Activated CD4-positive, alpha-beta memory T cell treated with anti-CD3 and anti-CD28 coated beads, Interleukin-2, amount 10 ng/mL, durations not matched to agents 7 days and 5 days (primary cell): ENCODE data around the gene MINDY4B. TPM values are rescaled to one million over a fixed set of nuclear protein-coding genes. Genes with fewer than 3 reads are reported as not detected.
"Not testable (repeated sequence)": the region's sequence is repeated elsewhere in the genome, so short reads cannot be mapped to it uniquely, and the experiment has no call there.

Experiments used
- CTCF ChIA-PET: fragments of 350-600 bp; sonication (Branson Sonifier 250); formaldehyde crosslinking; loops from one replicate; lab custom pipeline; 2021; ENCODE audit warnings: antibody characterized with exemption, inconsistent platforms; lab: Charles Lee
- POLR2A ChIA-PET: fragments of 350-600 bp; sonication (Branson Sonifier 250); formaldehyde crosslinking; loops from one replicate; lab custom pipeline; 2021; ENCODE audit warnings: antibody characterized with exemption; lab: Charles Lee
- DNase-seq: peaks from one replicate; pipeline ENCODE4 v3.0.0-alpha.2; 2020
- H3K27ac Mint-ChIP-seq: one replicate; pipeline ENCODE4 v1.8.0; 2021; ENCODE audit warnings: mild to moderate bottlenecking, mixed read lengths
- H3K27me3 Mint-ChIP-seq: one replicate; pipeline ENCODE4 v1.8.0; 2021; ENCODE audit warnings: mixed read lengths
- H3K36me3 Mint-ChIP-seq: one replicate; pipeline ENCODE4 v1.8.0; 2021; ENCODE audit warnings: low read depth, mixed read lengths
- H3K4me1 Mint-ChIP-seq: one replicate; pipeline ENCODE4 v1.8.0; 2021; ENCODE audit warnings: mixed read lengths
- H3K4me3 Mint-ChIP-seq: one replicate; pipeline ENCODE4 v1.8.0; 2021; ENCODE audit warnings: mild to moderate bottlenecking, mixed read lengths
- H3K9me3 Mint-ChIP-seq: one replicate; pipeline ENCODE4 v1.8.0; 2021; ENCODE audit warnings: mixed read lengths
- total RNA-seq, 2 experiments: library from RNA; stranded (reverse); gene quantifications; one replicate each; pipeline ENCODE4 v1.2.3, GENCODE V29; 2021

Gene MINDY4B
- total RNA-seq, 2 experiments from 2014 or later = not detected

DNA sequence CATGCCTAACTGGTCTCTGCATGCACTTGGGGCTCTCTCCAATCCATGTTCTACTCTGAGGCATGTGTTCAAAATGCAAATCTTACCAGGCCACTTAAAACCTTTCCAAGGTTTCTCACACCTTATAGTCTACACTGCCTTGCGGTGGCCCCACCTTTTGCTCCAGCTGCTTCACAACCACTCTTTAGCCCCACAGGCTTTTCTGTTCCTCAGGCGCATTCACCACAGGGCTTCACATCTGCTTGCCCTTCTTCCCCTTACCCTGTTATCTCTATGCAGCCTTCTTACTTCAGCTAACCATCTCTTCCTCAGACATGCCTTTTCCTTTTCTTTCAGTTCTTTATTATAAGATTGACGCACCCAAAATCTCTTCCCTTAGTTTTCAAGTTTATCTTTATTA lies 37.8 kb downstream of the MINDY4B start:
- Mint-ChIP-seq H3K36me3 (no peaks in the 10 kb centered on the region), H3K27ac (no peak overlapping the region), H3K4me1 (peaks cover 4% of the 10 kb centered on the region), H3K9me3 (no peaks in the 10 kb centered on the region), H3K27me3 (peaks cover 15% of the 10 kb centered on the region), H3K4me3 (no peak overlapping the region)
- no peak for DNase-seq
- CTCF ChIA-PET = interaction anchor here (1.4 kb wide), 1 partner anchor 80 kb away, joined by 6 read pairs; no protein-coding TSS in a partner anchor
- POLR2A ChIA-PET = no interaction called here

- ChIA-PET POLR2A (interaction anchor here (1.2 kb wide), 1 partner anchor 76 kb away, joined by 3 read pairs; no protein-coding TSS in a partner anchor), CTCF (interaction anchor here (0.9 to 2.7 kb wide), 8 partner anchors 8 to 337 kb away, joined by 3 to 22 read pairs (median 4); no protein-coding TSS in a partner anchor)
- peaks cover 20% of the 10 kb centered on the region for H3K27me3 Mint-ChIP-seq
Measured at GRCh38 chr3:150863921-150864320, 41.3 kb downstream of the MINDY4B start.

GRCh38 chr3:150861851-150862250 lies 43.4 kb downstream of the MINDY4B start:
- H3K36me3 Mint-ChIP-seq = no peaks in the 10 kb centered on the region
- CTCF ChIA-PET = interaction anchor here (0.8 kb wide), 1 partner anchor 74 kb away, joined by 3 read pairs; no protein-coding TSS in a partner anchor
- peaks cover 4% of the 10 kb centered on the region for H3K4me1 Mint-ChIP-seq
- H3K27ac Mint-ChIP-seq = no peak overlapping the region
- H3K9me3 Mint-ChIP-seq = no peaks in the 10 kb centered on the region
- H3K27me3 Mint-ChIP-seq = peaks cover 20% of the 10 kb centered on the region
- DNase-seq = no peak
- POLR2A ChIA-PET = no interaction called here
- no peak overlapping the region for H3K4me3 Mint-ChIP-seq

More at GRCh38 chr3:150863921-150864320, 41.3 kb downstream of the MINDY4B start:
- not testable (repeated sequence) for H3K36me3 Mint-ChIP-seq, H3K9me3 Mint-ChIP-seq, DNase-seq, H3K4me3 Mint-ChIP-seq, H3K4me1 Mint-ChIP-seq, H3K27ac Mint-ChIP-seq

DNA sequence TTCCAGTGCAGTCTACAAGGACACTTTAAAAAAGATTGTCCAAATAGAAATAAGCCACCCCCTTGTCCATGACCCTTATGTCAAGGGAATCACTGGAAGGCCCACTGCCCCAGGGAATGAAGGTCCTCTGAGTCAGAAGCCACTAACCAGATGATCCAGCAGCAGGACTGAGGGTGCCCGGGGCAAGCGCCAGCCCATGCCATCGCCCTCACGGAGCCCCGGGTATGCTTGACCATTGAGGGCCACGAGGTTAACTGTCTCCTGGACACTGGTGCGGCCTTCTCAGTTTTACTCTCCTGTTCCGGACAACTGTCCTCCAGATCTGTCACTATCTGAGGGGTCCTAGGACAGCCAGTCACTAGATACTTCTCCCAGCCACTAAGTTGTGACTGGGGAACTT lies 47.3 kb downstream of the MINDY4B start:
- H3K27ac Mint-ChIP-seq, DNase-seq, H3K4me3 Mint-ChIP-seq, H3K4me1 Mint-ChIP-seq, CTCF ChIA-PET, POLR2A ChIA-PET, H3K9me3 Mint-ChIP-seq, H3K36me3 Mint-ChIP-seq: not testable (repeated sequence)
- H3K27me3 Mint-ChIP-seq = peaks cover 14% of the 10 kb centered on the region

DNA sequence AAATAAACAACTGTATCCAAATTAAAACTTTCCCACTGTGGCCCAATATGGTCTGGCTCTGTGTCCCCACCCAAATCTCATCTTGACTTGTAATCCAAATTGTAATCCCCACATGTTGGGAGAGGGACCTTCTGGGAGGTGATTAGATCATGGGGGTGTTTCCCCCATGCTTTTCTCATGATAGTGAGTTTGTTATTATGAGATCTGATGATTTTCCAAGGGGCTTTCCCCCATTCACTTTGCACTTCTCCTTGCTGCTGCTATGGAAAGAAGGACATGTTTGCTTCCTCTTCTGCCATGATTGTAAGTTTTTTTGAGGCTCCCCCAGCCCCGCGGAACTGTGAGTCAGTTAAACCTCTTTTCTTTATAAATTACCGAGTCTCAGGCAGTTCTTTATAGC lies 55.0 kb downstream of the MINDY4B start:
- H3K36me3 Mint-ChIP-seq = no peaks in the 10 kb centered on the region
- peaks cover 4% of the 10 kb centered on the region for H3K9me3 Mint-ChIP-seq
- CTCF ChIA-PET = interaction anchor here (1.1 kb wide), 1 partner anchor 63 kb away, joined by 3 read pairs; no protein-coding TSS in a partner anchor
- H3K27ac Mint-ChIP-seq = no peak overlapping the region
- H3K4me1 Mint-ChIP-seq = no peaks in the 10 kb centered on the region
- no peak for DNase-seq
- POLR2A ChIA-PET = no interaction called here
- no peak overlapping the region for H3K4me3 Mint-ChIP-seq
- peaks cover 4% of the 10 kb centered on the region for H3K27me3 Mint-ChIP-seq

GRCh38 chr3:150848864-150849263 lies 56.4 kb downstream of the MINDY4B start:
- CTCF ChIA-PET = no interaction called here
- no peak for DNase-seq
- H3K9me3 Mint-ChIP-seq = peaks cover 4% of the 10 kb centered on the region
- H3K4me1 Mint-ChIP-seq = no peaks in the 10 kb centered on the region
- H3K36me3 Mint-ChIP-seq = no peaks in the 10 kb centered on the region
- no peak overlapping the region for H3K27ac Mint-ChIP-seq
- peaks cover 7% of the 10 kb centered on the region for H3K27me3 Mint-ChIP-seq
- no peak overlapping the region for H3K4me3 Mint-ChIP-seq
- POLR2A ChIA-PET = no interaction called here

GRCh38 chr3:150847433-150847832 lies 57.8 kb downstream of the MINDY4B start:
- Mint-ChIP-seq H3K27ac (no peak overlapping the region), H3K27me3 (peaks cover 10% of the 10 kb centered on the region), H3K36me3 (no peaks in the 10 kb centered on the region), H3K4me3 (no peak overlapping the region), H3K9me3 (peaks cover 4% of the 10 kb centered on the region), H3K4me1 (no peaks in the 10 kb centered on the region)
- POLR2A ChIA-PET = no interaction called here
- CTCF ChIA-PET = no interaction called here
- DNase-seq = no peak

GRCh38 chr3:150844484-150844883 lies 60.8 kb downstream of the MINDY4B start:
- Mint-ChIP-seq H3K27me3 (peaks cover 14% of the 10 kb centered on the region), H3K9me3 (no peaks in the 10 kb centered on the region), H3K4me1 (no peaks in the 10 kb centered on the region), H3K36me3 (no peaks in the 10 kb centered on the region), H3K27ac (no peak overlapping the region), H3K4me3 (no peak overlapping the region)
- ChIA-PET CTCF (interaction anchor here (1.2 kb wide), 1 partner anchor 302 kb away, joined by 4 read pairs; no protein-coding TSS in a partner anchor), POLR2A (no interaction called here)
- no peak for DNase-seq

GRCh38 chr3:150843241-150843640 lies 62.0 kb downstream of the MINDY4B start:
- no peaks in the 10 kb centered on the region for H3K4me1 Mint-ChIP-seq
- no peak overlapping the region for H3K27ac Mint-ChIP-seq
- DNase-seq = no peak
- peaks cover 22% of the 10 kb centered on the region for H3K27me3 Mint-ChIP-seq
- POLR2A ChIA-PET = no interaction called here
- H3K36me3 Mint-ChIP-seq = no peaks in the 10 kb centered on the region
- H3K9me3 Mint-ChIP-seq = no peaks in the 10 kb centered on the region
- H3K4me3 Mint-ChIP-seq = no peak overlapping the region
- CTCF ChIA-PET = interaction anchor here (1.2 kb wide), 1 partner anchor 303 kb away, joined by 4 read pairs; no protein-coding TSS in a partner anchor

DNA sequence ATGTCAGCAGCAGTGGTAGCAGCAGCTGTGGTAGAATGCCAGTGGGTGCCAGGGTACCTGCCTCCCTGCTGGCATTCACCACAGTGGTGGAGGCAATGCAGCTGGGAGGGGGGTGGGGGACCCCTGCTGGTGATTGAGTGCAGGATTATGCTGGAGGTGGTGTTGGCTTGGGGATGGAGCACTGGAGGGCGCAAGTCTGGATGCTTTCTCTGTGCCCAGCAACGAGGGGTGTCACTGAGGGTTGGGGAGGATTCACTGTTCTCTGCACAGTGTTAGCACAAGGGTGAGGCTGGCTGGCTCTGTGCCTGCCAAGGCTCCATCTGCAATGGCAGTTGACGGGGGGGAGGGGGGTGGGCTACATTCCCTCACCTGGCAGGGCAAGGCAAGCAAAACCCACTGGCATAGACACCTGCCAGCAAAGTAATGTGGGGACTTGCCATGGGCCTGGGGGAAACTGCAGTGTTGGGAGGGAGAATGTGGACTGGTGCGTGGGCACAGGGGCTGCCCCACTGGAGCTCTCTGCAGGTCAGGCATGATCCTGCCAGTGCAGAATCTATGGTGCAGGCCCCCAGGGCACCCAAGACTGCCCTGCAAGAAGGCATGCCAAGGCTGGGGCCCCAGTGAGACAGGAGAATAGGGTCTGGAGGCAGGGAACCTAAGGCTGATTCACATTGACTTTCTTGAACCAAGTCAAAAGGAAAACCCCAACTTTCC lies 64.3 kb downstream of the MINDY4B start:
- Mint-ChIP-seq H3K4me1 (no peaks in the 10 kb centered on the region), H3K27me3 (peaks cover 29% of the 10 kb centered on the region), H3K9me3 (no peaks in the 10 kb centered on the region), H3K36me3 (no peaks in the 10 kb centered on the region), H3K27ac (no peak overlapping the region), H3K4me3 (no peak overlapping the region)
- ChIA-PET POLR2A (interaction anchor here (1.4 kb wide), 1 partner anchor 120 kb away, joined by 4 read pairs; no protein-coding TSS in a partner anchor), CTCF (interaction anchor here (0.6 kb wide), 1 partner anchor 173 kb away, joined by 3 read pairs; no protein-coding TSS in a partner anchor)
- DNase-seq = no peak

DNA sequence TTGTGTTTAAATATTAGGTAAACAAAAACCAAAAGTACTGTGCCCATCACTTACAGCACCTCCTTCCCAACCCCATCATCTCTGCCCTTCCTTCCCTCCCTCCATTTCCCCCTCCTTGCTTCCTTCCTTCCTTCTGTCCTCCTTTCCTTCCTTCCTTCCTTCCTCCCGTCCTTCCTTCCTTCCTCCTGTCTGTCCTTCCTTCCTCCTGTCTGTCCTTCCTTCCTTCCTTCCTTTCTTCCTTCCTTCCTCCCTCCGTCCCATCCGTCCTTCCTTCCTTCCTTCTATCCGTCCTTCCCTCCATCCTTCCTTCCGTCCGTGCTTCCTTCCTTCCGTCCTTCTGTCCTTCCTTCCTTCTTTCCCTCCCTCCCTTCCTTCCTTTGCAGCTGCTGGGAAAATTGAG lies 74.5 kb downstream of the MINDY4B start:
- H3K27ac Mint-ChIP-seq = no peak overlapping the region
- H3K27me3 Mint-ChIP-seq = peaks cover 6% of the 10 kb centered on the region
- no peak overlapping the region for H3K4me3 Mint-ChIP-seq
- ChIA-PET CTCF (interaction anchor here (1.1 kb wide), 2 partner anchors 9 to 252 kb away, joined by 3 read pairs; no protein-coding TSS in a partner anchor), POLR2A (interaction anchor here (1.0 to 1.2 kb wide), 2 partner anchors 69 to 286 kb away, joined by 3 read pairs; no protein-coding TSS in a partner anchor)
- H3K9me3 Mint-ChIP-seq = no peaks in the 10 kb centered on the region
- no peaks in the 10 kb centered on the region for H3K4me1 Mint-ChIP-seq
- DNase-seq = no peak
- H3K36me3 Mint-ChIP-seq = no peaks in the 10 kb centered on the region

GRCh38 chr3:150830094-150830681 lies 75.1 kb downstream of the MINDY4B start:
- Mint-ChIP-seq H3K36me3 (no peaks in the 10 kb centered on the region), H3K27me3 (peaks cover 6% of the 10 kb centered on the region), H3K4me3 (no peak overlapping the region), H3K9me3 (no peaks in the 10 kb centered on the region), H3K4me1 (no peaks in the 10 kb centered on the region), H3K27ac (no peak overlapping the region)
- ChIA-PET CTCF (interaction anchor here (0.7 to 1.1 kb wide), 3 partner anchors 9 to 251 kb away, joined by 3 read pairs; no protein-coding TSS in a partner anchor), POLR2A (interaction anchor here (1.0 to 1.2 kb wide), 2 partner anchors 69 to 286 kb away, joined by 3 read pairs; no protein-coding TSS in a partner anchor)
- no peak for DNase-seq

DNA sequence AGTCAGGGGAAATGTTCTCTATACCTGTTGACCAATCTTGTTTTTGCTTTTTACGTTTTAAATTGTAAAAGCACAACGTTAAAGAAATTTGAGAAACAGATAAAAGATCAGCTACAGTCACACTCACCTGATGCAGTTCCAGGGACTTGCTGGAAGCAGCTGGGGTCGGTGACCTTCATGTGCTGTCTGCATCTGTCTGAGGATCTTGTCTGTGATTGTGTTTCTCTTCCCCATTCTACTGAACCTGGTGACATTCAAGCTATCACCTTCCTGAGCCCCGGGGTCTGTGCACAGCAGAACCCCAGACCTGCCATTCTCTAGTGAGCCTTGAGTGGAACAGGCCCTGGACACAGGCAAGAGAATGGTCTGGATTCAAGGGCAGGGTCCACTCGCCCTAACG lies 75.8 kb downstream of the MINDY4B start:
- H3K4me1 Mint-ChIP-seq = no peaks in the 10 kb centered on the region
- peaks cover 6% of the 10 kb centered on the region for H3K27me3 Mint-ChIP-seq
- no peaks in the 10 kb centered on the region for H3K9me3 Mint-ChIP-seq
- no peak overlapping the region for H3K27ac Mint-ChIP-seq
- H3K4me3 Mint-ChIP-seq = no peak overlapping the region
- ChIA-PET POLR2A (no interaction called here), CTCF (no interaction called here)
- H3K36me3 Mint-ChIP-seq = no peaks in the 10 kb centered on the region
- no peak for DNase-seq
